Astrocyte of the cerebellum (primary cell): ENCODE results near the gene ZEB2.
A peak's percentile ranks its signal among the peaks of the same experiment; 100 is the strongest.

ENCODE experiments used
- DNase-seq: peaks from one replicate; pipeline ENCODE4 v3.0.0-alpha.2; 2011; ENCODE audit warnings: low read depth
- H3K4me3 ChIP-seq: 2 replicates; pipeline ENCODE4 v1.5.1; 2011; ENCODE audit warnings: mild to moderate bottlenecking, low read depth, low read length, moderate library complexity
- CTCF ChIP-seq: IDR thresholded peaks from 2 replicates; pipeline ENCODE4 v1.5.1; 2012; ENCODE audit warnings: low read length, low read depth, moderate library complexity, mild to moderate bottlenecking; ENCODE audit errors: missing control alignments
- in situ Hi-C: cut with HindIII; loops from 2 replicates; pipeline ENCODE4 v1.10.0; 2017; ENCODE audit warnings: low sequenced_read_pairs

The ZEB2 gene

GRCh38 chr2:144554492-144555210 is 34.7 kb upstream of the ZEB2 start:
- H3K4me3 ChIP-seq = no peak overlapping the region
- in situ Hi-C loops = no loop called here
- no peak for DNase-seq
- TF ChIP-seq CTCF = no peak

GRCh38 chr2:144553379-144553778 is 33.5 kb upstream of the ZEB2 start:
- DNase-seq = peak; percentile 65
- no peak for TF ChIP-seq CTCF
- in situ Hi-C loops = no loop called here
- H3K4me3 ChIP-seq = no peak overlapping the region

GRCh38 chr2:144552821-144553220 is 32.9 kb upstream of the ZEB2 start:
- H3K4me3 ChIP-seq = no peak overlapping the region
- DNase-seq = no peak
- in situ Hi-C loops = no loop called here
- TF ChIP-seq CTCF = no peak

GRCh38 chr2:144550911-144551310 is 31.0 kb upstream of the ZEB2 start:
- in situ Hi-C loops = no loop called here
- no peak for DNase-seq
- no peak overlapping the region for H3K4me3 ChIP-seq
- TF ChIP-seq CTCF = no peak

- no peak for DNase-seq
- in situ Hi-C loops = no loop called here
- no peak overlapping the region for H3K4me3 ChIP-seq
- TF ChIP-seq CTCF = no peak
These were observed 30.2 kb upstream of the ZEB2 start for GRCh38 chr2:144550084-144550483.

- TF ChIP-seq CTCF = no peak
- no peak for DNase-seq
- H3K4me3 ChIP-seq = no peak overlapping the region
- in situ Hi-C loops = no loop called here
These were observed 28.7 kb upstream of the ZEB2 start for GRCh38 chr2:144548532-144549191.
